Activated gamma-delta T cell (primary cell): ENCODE measurements around the gene TRPV5.

Experiments used
- DNase-seq: peaks from one replicate; lab custom pipeline; 2025; lab: John Stamatoyannopoulos, UW

The TRPV5 gene

DNA sequence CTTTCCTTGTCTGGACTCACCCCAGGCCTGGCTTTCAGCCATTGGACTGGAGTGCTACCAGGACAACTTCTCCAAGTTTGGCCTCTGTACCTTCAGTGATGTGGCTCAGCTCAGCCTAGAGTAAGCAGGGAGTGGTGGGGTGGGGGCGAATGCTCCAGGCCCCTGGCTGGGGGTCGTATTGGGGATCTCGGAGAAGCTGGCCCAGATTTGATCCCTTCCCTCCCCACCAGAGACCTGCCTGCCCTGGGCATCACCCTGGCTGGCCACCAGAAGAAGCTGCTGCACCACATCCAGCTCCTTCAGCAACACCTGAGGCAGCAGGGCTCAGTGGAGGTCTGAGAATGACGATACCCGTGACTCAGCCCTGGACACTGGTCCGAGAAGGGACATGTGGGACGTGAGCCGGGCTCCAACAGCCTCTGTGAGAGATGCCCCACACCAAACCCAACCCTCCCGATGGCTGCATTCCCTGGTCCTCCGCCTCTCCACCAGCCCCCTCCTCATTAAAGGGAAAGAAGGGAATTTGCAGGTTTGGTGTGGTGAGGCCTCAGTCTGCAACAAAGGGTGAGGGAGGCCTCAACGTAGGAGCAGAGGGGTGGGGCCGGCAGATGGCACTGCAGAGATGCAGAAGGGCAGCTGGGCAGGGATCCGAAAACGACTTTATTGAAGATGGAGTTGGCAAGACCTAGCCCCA lies 62.8 kb downstream of the TRPV5 start:
- no peak for DNase-seq

DNA sequence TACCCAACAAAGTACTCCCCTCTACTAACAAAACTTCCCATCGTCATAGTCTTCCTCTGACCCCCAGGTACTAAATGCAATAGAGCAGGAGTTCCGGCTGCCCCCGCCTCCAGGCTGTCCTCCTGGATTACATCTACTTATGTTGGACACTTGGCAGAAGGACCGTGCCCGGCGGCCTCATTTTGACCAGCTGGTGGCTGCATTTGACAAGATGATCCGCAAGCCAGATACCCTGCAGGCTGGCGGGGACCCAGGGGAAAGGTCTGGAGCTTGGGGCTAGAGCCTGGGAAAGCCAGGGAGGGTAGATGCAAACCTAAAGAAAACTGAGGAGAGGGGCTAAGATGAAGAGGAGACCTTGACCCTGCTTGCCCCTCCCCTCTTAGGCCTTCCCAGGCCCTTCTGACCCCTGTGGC lies 63.4 kb downstream of the TRPV5 start:
- DNase-seq: no peak

DNA sequence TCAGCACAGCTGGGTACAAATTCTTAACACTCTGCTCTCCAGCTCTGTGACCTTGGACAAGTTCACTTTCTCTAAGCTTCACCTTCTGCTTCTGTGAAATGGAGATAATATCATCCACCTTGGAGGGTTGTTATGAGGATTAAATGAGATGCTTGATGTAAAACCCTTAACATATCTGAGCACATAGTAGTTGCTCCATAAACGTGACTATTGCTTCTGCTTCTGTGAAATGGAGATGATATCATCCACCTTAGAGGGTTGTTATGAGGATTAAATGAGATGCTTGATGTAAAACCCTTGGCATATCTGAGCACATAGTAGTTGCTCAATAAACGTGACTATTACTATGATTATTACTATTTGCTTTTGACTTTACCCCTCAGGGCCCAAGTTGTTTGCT lies 64.1 kb downstream of the TRPV5 start:
- DNase-seq: no peak

DNA sequence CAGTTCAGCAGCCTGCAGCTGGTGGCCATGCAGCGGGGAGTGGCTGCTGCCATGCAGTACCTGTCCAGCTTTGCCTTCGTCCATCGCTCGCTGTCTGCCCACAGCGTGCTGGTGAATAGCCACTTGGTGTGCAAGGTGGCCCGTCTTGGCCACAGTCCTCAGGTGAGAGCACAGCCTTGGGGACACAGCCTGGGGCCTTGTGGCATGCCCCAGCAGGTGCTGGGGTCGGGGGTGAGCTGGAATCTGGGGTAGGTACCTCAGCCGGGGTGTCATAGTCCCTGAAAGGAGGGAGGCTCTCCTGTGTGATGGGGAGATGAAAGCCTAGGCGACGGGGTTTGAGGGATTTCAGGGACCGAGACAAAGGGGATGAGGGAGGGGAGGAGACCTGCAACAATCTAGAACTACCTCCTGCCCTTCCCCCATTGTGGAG lies 64.5 kb downstream of the TRPV5 start:
- no peak for DNase-seq

DNA sequence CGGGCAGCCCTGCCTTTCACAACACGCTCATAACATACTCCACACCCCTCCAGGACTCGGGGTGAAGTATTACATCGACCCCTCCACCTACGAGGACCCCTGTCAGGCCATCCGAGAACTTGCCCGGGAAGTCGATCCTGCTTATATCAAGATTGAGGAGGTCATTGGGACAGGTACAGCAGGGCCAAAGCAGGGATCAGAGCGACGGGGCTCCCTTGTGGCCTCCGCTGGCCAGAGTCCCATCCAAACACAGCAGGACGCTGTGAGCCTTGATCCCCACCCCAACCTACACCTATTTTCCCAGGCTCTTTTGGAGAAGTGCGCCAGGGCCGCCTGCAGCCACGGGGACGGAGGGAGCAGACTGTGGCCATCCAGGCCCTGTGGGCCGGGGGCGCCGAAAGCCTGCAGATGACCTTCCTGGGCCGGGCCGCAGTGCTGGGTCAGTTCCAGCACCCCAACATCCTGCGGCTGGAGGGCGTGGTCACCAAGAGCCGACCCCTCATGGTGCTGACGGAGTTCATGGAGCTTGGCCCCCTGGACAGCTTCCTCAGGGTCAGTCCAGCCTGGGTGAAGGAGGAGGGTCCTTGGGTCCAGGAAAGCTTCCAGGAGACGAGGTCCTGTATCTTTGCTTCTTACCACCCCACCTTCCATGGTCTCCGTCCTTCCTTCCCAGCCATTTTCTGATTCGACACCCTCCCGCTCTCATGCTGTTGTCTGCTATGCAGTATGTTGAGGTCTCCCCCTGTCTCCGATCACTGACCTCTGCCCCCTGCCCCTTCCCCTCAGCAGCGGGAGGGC lies 65.2 kb downstream of the TRPV5 start:
- DNase-seq: no peak

DNA sequence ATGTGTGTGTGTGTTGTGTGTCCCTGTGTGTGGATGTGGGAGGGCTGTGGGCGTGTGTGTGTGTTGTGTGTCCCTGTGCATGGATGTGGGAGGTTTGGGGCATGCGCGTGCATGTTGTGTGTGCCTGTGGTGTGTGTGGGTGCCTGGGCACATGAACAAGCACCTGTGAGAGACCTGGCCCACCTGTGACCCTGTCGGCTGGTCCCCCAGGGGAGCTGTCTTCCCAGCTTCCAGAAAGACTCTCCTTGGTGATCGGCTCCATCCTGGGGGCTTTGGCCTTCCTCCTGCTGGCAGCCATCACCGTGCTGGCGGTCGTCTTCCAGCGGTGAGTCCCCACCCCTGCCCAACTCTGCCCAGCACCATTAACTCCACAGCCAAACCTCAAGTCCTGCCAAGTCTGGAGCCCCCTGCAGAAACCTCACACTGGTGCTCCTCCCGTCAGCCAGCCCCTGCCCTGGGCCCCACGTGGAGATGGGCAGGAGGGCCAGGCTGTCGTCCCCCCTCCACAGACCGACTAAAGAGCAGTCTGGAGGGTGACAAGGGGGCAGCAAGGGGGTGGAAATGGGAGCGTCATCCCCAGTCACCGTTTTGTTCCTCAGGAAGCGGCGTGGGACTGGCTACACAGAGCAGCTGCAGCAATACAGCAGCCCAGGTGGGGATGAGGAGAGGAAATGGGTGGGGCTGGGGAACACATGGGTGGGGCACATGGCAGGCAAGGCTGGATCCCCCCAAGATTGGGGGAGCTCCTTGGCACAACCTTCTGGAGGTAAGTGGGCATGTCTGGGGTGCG lies 66.0 kb downstream of the TRPV5 start:
- DNase-seq: no peak

DNA sequence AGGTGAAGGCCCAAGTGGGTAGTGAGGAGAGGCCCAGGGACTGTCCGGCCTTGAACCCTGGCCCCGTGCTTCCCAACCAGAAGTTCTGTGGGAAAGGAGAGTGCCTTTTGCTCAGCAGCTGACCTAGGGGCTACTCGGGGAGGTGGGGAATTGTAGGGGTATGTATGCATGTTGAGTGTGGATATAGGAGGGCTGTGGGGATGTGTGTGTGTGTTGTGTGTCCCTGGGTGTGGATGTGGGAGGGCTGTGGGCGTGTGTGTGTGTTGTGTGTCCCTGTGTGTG lies 66.5 kb downstream of the TRPV5 start:
- no peak for DNase-seq

DNA sequence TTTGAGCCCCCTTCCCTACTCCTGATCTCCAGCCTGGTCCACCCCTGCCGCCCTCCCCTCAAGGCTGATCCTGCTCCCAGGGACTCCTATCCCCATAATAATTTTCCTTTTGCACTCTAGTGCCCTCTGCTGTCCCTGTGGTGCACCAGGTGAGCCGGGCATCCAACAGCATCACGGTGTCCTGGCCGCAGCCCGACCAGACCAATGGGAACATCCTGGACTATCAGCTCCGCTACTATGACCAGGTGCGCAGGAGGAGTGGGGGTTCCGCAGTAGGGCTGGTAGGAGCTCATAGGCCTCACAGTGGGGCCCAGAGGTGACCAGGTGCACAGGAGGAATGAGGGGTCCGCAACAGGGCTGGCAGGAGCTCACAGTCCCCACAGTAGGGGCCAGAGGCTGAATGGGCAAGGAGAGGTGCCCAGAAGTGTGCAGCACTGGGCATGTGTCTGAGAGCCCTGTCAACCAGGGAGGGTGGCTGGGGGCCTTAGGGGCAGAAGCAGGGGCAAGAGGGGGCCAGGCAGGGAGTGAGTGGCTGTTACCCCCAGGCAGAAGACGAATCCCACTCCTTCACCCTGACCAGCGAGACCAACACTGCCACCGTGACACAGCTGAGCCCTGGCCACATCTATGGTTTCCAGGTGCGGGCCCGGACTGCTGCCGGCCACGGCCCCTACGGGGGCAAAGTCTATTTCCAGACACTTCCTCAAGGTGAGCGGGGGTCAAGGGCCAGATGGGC lies 67.0 kb downstream of the TRPV5 start:
- no peak for DNase-seq

DNA sequence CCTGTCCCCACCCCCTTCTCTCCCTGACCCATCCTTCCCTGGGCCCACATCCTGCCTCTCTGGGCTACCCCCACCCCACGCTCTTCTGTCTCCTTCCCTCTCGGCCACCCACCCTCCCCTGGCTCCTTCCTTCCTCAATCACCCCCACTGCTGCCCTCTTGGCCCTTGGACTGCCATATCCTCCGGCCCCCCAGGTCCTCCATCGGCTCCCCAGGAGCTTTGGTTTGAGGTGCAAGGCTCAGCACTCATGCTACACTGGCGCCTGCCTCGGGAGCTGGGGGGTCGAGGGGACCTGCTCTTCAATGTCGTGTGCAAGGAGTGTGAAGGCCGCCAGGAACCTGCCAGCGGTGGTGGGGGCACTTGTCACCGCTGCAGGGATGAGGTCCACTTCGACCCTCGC lies 67.8 kb downstream of the TRPV5 start:
- no peak for DNase-seq

DNA sequence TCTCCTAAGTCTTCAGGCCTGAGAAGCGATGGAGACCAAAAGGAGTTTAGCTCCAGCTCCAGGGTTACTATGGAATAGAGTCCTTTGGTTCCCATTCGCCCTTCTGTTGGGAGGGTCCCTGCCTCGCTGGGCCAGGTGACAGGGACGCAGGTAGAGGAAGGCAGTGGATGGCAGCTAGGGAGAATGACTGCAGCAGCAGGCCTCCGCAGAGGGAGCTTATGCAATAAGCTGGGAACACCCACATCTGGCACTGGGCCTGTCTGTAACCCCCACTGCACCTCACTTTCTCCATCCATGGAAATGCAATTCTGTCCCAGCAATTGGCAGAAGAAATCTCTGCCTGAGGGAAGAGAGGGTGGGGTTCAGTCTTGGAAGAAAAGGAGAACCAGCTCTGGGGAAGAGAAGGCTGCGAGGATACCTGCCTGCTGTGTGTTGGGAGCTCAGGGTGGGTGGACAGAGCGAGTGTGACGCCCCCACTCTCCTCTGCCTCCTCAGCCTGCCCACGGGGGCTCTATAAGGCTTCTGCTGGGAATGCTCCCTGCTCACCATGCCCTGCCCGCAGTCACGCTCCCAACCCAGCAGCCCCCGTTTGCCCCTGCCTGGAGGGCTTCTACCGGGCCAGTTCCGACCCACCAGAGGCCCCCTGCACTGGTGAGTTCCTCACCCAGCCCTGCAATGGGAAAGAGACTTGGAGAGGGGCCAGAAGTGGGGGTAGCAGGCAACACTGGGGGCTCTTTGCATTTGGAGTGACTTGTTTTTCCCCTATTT lies 68.4 kb downstream of the TRPV5 start:
- DNase-seq: no peak

DNA sequence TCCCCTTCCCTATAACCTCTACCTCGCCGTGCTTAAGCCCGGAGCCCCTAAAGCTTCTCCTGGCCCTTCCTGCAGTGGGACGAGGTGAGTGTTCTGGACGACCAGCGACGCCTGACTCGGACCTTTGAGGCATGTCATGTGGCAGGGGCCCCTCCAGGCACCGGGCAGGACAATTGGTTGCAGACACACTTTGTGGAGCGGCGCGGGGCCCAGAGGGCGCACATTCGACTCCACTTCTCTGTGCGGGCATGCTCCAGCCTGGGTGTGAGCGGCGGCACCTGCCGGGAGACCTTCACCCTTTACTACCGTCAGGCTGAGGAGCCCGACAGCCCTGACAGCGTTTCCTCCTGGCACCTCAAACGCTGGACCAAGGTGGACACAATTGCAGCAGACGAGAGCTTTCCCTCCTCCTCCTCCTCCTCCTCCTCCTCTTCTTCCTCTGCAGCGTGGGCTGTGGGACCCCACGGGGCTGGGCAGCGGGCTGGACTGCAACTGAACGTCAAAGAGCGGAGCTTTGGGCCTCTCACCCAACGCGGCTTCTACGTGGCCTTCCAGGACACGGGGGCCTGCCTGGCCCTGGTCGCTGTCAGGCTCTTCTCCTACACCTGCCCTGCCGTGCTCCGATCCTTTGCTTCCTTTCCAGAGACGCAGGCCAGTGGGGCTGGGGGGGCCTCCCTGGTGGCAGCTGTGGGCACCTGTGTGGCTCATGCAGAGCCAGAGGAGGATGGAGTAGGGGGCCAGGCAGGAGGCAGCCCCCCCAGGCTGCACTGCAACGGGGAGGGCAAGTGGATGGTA lies 69.5 kb downstream of the TRPV5 start:
- DNase-seq: no peak

DNA sequence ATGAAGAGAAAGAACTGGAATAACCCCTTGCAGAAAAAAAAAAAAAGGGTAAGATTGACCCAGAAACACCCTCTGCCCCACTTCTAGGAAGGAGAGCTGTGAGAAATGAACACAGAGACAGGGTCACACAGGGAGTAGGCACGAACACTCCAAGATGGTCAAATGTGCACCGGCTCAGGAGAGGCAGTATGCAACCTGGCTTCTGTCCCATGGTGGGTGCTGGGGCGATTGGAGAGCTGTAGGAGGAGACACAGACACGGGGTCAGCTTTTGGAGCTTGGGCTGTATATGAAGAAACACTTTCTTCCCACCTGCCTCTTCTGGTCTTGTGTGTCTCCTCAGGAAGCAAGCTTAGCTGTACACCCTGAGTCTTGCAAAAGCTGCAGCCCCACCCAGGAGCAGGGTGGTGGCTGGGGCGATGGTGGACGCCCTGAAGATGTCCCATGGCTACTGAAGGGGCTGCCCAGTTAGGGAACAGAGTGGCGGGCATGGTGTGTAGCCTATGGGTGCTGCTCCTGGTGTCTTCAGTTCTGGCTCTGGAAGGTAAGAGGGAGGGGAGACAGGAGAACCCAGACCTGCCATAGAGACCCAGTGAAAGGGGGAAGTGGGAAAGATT lies 70.7 kb downstream of the TRPV5 start:
- no peak for DNase-seq

DNA sequence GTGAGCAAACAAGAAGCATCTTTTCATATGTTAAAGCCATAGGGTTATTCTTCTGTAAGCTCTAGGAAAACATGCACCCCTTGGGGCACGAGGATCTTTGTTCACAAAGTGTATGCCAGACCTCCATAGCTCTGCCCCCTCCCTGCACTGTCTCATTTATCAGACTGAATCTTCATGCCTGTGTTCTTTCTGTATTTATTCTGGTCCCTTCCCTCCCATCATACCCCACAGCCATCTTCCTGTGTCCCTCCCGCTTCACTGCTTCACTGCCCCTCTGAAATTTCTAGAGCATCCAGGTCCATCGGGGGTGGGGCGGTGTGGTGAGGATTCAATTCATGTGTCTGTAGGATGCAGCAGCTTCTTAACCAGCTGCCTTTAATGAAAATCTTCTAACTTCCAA lies 71.2 kb downstream of the TRPV5 start:
- DNase-seq: no peak

DNA sequence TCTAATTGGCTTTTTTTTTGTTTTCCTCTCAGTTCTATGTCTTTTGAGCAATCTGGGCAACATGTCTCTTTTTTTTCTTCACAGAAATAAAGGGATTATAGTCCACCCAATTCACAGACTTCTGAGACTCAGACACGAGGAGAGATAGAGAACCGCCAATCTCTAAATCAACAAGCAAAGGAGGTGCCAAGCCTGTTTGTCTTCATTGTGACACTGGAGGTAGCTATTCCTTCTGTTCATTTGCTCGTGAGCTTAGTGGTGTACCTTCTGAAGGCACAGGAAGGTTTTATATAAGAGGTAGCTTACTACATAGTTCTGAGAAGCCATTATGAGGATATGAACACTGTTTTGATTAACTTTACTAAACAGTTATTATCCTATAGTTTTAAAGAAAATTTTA lies 72.6 kb downstream of the TRPV5 start:
- DNase-seq: no peak

DNA sequence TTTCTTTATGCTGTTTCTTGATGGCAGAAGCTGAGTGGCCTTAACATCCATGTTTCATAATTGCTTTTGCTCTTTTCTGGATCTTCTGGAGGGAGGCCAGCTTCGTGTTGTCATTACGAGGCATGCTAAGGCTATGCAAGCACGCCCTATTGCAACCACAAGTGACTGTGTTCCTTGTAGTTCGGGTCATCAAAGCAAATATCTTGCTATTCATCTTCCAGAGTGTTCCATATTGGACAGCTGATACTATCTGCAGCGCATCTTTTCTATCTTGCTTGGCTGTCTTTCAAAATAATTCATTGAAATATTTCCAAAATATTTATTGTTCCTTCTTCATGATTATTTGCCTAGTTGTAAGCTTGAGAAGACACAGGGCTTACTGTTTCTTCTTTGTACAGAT lies 73.7 kb downstream of the TRPV5 start:
- DNase-seq: no peak

DNA sequence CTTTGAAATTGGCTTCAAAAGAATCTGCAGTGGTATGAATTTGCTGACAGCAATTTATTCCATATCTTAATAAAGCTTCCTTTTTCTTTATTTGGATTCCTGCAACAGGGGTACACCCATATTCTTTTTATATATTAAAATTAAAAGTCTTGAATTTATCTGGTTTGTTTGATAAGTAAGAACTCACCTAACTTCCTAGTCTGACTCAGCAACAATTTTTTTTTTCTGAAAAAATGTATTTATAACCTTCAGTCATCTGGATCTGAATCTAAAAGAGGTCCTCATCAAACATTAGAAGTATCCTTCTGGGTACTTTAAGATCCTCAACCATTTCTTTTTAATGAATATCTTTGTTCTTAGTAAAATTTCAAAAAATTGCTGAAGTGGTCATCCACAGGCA lies 74.1 kb downstream of the TRPV5 start:
- DNase-seq: no peak
